Esophagus squamous epithelium (tissue), 4 donors: ENCODE results near the gene HECTD4.

Source experiments
- POLR2A ChIP-seq, 4 donors: fragments of 450-650 bp; IDR thresholded peaks; one replicate each; pipeline ENCODE4 v1.6.1; 2017; ENCODE audit warnings: antibody characterized with exemption in 4 of 4, mild to moderate bottlenecking in 4 of 4, moderate library complexity in 3 of 4
- TF ChIP-seq, protein P1 (sequence below), 6 experiments: fragments of 450-650 bp in 4 of 6; fragments of 200-600 bp in 2 of 6; sonication (generic) in 2 of 6; IDR thresholded peaks; one replicate each; pipeline ENCODE4 v1.5.1; 2016 to 2019; ENCODE audit warnings: antibody characterized with exemption in 6 of 6, mild to moderate bottlenecking in 4 of 6, moderate library complexity in 4 of 6

DNA sequence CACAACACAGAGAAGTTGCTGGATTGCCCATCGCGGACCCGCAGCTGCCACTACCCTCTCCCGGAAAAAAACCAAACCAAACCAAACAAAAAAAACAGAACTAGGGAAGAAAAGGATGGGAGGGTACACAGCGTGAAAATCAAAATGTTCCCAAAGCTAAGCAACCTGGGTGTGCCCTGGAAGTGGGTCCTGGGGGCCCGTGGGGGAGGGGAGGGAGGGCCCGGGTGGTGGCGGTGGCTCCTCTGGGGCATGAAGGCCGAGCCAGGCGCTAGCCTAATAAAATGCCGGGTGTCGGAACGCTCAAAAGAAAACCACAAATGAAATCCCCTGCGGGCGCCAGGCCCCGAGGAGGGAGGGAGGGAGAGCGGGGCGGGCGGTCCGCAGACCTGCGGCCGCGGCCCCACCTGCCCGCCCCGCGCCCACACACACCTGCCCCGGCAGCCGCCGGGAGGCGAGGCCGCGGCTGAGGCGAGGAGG is 787 bp downstream of the HECTD4 start:
- TF ChIP-seq, protein P1, sequence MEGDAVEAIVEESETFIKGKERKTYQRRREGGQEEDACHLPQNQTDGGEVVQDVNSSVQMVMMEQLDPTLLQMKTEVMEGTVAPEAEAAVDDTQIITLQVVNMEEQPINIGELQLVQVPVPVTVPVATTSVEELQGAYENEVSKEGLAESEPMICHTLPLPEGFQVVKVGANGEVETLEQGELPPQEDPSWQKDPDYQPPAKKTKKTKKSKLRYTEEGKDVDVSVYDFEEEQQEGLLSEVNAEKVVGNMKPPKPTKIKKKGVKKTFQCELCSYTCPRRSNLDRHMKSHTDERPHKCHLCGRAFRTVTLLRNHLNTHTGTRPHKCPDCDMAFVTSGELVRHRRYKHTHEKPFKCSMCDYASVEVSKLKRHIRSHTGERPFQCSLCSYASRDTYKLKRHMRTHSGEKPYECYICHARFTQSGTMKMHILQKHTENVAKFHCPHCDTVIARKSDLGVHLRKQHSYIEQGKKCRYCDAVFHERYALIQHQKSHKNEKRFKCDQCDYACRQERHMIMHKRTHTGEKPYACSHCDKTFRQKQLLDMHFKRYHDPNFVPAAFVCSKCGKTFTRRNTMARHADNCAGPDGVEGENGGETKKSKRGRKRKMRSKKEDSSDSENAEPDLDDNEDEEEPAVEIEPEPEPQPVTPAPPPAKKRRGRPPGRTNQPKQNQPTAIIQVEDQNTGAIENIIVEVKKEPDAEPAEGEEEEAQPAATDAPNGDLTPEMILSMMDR (IDR thresholded peaks at IDR 0.05): no peak
- TF ChIP-seq POLR2A (IDR thresholded peaks at IDR 0.05): no peak
